Fibroblast of lung (primary cell): ENCODE results near the gene MICAL1. TPM values are rescaled to one million over a fixed set of nuclear protein-coding genes. Genes with fewer than 3 reads are reported as not detected.

Source experiments
- DNase-seq, 2 donors: peaks; one replicate each; pipeline versions ENCODE4 v3.0.0 to v3.0.0-alpha.2; 2010; ENCODE audit warnings: low read depth in 2 of 2
- H2AFZ ChIP-seq: 2 replicates; pipeline ENCODE4 v1.5.1; 2012; ENCODE audit warnings: low read length, control low read depth, inconsistent platforms
- H3K27ac ChIP-seq: 2 replicates; pipeline ENCODE4 v1.5.1; 2011; ENCODE audit warnings: low read length, control low read depth; ENCODE audit not compliant: insufficient read depth
- H3K27me3 ChIP-seq: 2 replicates; pipeline ENCODE4 v1.5.1; 2011; ENCODE audit warnings: mild to moderate bottlenecking, low read length; ENCODE audit not compliant: control insufficient read depth, insufficient read depth
- H3K36me3 ChIP-seq: 2 replicates; pipeline ENCODE4 v1.5.1; 2011; ENCODE audit warnings: low read length; ENCODE audit not compliant: control insufficient read depth, insufficient read depth
- H3K4me1 ChIP-seq: 2 replicates; pipeline ENCODE4 v1.5.1; 2011; ENCODE audit warnings: low read length; ENCODE audit not compliant: control insufficient read depth, insufficient read depth; ENCODE audit errors: extremely low read depth
- H3K4me2 ChIP-seq: 2 replicates; pipeline ENCODE4 v1.5.1; 2011; ENCODE audit warnings: low read length, control low read depth; ENCODE audit not compliant: insufficient read depth; ENCODE audit errors: extremely low read depth
- H3K4me3 ChIP-seq, 4 experiments: fragments of 200-600 bp in 1 of 4; sonication (generic) in 1 of 4; replicated peaks in 1 of 4; 2 replicates each; pipeline ENCODE4 v1.5.1; 2011 to 2016; ENCODE audit warnings: low read length in 4 of 4, low read depth in 3 of 4, mild to moderate bottlenecking in 3 of 4, control low read depth in 2 of 4, inconsistent platforms in 1 of 4, mixed read lengths in 1 of 4; ENCODE audit not compliant: insufficient read depth in 1 of 4; ENCODE audit errors: control extremely low read depth in 1 of 4
- H3K79me2 ChIP-seq: 2 replicates; pipeline ENCODE4 v1.5.1; 2012; ENCODE audit warnings: mild to moderate bottlenecking, low read length, inconsistent platforms; ENCODE audit not compliant: control insufficient read depth, insufficient read depth
- H3K9ac ChIP-seq: 2 replicates; pipeline ENCODE4 v1.5.1; 2011; ENCODE audit warnings: mild to moderate bottlenecking, low read length, control low read depth; ENCODE audit not compliant: insufficient read depth
- H3K9me3 ChIP-seq: 2 replicates; pipeline ENCODE4 v1.5.1; 2012; ENCODE audit warnings: low read depth, low read length; ENCODE audit not compliant: control insufficient read depth, insufficient read depth
- H4K20me1 ChIP-seq: 2 replicates; pipeline ENCODE4 v1.5.1; 2011; ENCODE audit warnings: low read length; ENCODE audit not compliant: control insufficient read depth, insufficient read depth; ENCODE audit errors: extremely low read depth
- EZH2 ChIP-seq: IDR thresholded peaks from 2 replicates; pipeline ENCODE4 v1.5.1; 2012; ENCODE audit warnings: low read length, control low read depth, mild to moderate bottlenecking; ENCODE audit errors: missing control alignments
- polyA plus RNA-seq, 2 donors: library from polyadenylated mRNA; depleted of rRNA in 1 of 2; stranded (reverse) in 1 of 2; unstranded in 1 of 2; fragments of >200 nt; gene quantifications; 2 replicates each; pipeline ENCODE4 v1.2.1, GENCODE V29; 2011 to 2012; ENCODE audit warnings: missing spikeins in 1 of 2
- total RNA-seq: library from RNA; depleted of rRNA; stranded (reverse); fragments of >200 nt; gene quantifications from 2 replicates; pipeline ENCODE4 v1.2.1, GENCODE V29; 2014
- TF ChIP-seq, protein P1 (sequence below), 2 donors: IDR thresholded peaks in 1 of 2; conservative IDR thresholded peaks in 1 of 2; 1 replicate in 1 of 2; 2 replicates in 1 of 2; pipeline ENCODE4 v1.5.1; 2011 to 2012; ENCODE audit warnings: low read length in 2 of 2, control low read depth in 1 of 2, inconsistent platforms in 1 of 2, low read depth in 1 of 2, mild to moderate bottlenecking in 1 of 2

MICAL1 gene
- total and polyA plus RNA-seq, 2 donors (not counting 1 experiment from before 2014, with no cell fraction given): 37.5 to 53.5 TPM

DNA sequence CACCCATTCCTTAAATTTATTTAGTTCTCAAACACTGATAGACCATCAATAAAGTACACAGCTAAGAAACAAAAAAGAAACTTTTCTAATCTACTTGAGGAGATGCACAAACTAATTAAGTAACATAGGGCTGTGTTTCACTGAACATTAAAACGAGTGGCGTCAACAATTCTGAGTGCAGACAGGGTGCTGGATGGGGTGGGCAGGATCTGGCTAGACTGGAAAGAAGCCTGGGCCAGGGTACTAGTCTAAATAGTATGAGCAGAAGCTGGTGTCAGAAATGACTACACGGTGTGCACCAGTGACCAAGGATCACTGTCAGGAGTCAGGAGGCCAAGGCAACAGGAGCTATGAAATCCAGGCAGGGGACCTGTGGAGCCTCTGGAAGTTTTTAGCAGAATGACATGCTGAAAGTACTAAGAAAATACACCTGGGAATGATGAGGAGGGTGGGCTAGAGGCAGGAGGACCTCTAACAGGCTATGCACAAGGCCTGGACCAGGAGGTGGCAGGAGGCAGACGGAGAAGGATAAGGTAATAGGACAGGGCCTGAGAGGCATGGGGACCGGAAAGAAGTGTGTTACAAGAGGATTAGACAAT lies 14.1 kb upstream of the MICAL1 start:
- DNase-seq: no peak
- Histone ChIP-seq H3K4me3 (no peak overlapping the region), H2AFZ (no peak overlapping the region), H3K36me3 (peaks cover 23% of the 10 kb centered on the region), H3K4me1 (no peaks in the 10 kb centered on the region), H3K4me2 (no peak overlapping the region), H3K9me3 (no peaks in the 10 kb centered on the region), H3K79me2 (no peaks in the 10 kb centered on the region), H3K9ac (no peak overlapping the region), H3K27me3 (no peaks in the 10 kb centered on the region), H3K27ac (no peak overlapping the region), H4K20me1 (no peaks in the 10 kb centered on the region)
- no peak for TF ChIP-seq EZH2
- TF ChIP-seq, protein P1, sequence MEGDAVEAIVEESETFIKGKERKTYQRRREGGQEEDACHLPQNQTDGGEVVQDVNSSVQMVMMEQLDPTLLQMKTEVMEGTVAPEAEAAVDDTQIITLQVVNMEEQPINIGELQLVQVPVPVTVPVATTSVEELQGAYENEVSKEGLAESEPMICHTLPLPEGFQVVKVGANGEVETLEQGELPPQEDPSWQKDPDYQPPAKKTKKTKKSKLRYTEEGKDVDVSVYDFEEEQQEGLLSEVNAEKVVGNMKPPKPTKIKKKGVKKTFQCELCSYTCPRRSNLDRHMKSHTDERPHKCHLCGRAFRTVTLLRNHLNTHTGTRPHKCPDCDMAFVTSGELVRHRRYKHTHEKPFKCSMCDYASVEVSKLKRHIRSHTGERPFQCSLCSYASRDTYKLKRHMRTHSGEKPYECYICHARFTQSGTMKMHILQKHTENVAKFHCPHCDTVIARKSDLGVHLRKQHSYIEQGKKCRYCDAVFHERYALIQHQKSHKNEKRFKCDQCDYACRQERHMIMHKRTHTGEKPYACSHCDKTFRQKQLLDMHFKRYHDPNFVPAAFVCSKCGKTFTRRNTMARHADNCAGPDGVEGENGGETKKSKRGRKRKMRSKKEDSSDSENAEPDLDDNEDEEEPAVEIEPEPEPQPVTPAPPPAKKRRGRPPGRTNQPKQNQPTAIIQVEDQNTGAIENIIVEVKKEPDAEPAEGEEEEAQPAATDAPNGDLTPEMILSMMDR (conservative IDR thresholded peaks at IDR 0.05 in 1 of 2, IDR thresholded peaks at IDR 0.05 in 1 of 2; ENCODE audit: low read depth in 1 of 2, low read length in 2 of 2): no peak

DNA sequence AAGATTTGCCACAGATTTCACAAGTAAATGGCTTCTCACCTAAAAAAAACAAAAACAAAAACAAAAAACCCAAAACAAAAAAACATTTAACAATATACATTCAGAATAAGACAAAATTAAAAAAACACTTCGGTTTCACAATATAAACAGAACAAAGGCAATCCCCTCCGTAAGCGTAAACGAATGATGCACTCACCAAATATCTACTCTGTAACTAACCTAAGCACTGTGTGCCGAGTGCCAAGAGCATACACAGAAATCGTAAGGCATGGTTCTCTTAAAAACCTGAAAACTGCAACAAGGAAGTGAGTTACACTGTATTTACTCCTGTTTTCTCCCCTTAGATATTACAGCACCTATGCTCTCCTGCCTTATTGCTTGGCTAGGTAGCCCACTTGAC lies 12.1 kb upstream of the MICAL1 start:
- Histone ChIP-seq H3K4me3 (no peak overlapping the region), H3K36me3 (peaks cover 17% of the 10 kb centered on the region), H3K4me1 (no peaks in the 10 kb centered on the region), H3K27ac (no peak overlapping the region), H3K4me2 (no peak overlapping the region), H3K79me2 (no peaks in the 10 kb centered on the region), H3K27me3 (no peaks in the 10 kb centered on the region), H3K9ac (no peak overlapping the region), H2AFZ (no peak overlapping the region), H3K9me3 (no peaks in the 10 kb centered on the region), H4K20me1 (no peaks in the 10 kb centered on the region)
- DNase-seq: no peak
- no peak for TF ChIP-seq EZH2
- TF ChIP-seq, protein P1 (conservative IDR thresholded peaks at IDR 0.05 in 1 of 2, IDR thresholded peaks at IDR 0.05 in 1 of 2; ENCODE audit: low read depth in 1 of 2, low read length in 2 of 2): no peak

DNA sequence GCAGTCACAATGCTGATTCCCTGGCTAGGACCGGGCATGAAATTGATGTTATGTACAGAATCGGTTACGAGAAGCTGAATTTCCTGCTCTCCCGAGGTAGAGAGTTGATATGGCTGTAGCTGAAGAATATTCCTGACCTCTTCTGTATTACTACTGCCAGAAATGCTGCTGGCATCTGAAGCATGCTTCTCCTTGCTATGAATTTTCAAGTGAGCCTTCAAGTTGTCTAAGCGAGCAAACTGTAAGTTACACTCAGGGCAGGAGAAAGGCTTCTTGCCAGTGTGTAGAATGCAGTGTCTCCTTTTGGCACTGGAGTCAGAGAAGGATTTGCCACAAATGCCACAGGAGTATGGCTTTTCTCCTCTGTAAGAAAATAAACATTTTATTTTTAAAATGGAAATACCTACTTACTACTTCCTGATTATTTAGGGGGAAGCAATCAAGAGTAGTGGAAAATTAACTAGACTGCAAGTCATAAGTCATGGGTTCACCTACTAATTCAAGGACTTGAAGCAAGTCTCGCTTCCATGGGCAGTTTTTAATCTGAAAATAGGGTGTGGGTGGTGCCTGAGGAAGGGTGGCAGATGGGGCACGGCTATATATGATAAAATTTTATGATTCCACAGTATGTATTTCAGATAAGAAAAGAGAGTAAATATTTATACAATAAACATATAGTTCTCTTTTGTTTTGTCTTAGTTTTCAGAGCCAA lies 10.8 kb upstream of the MICAL1 start:
- DNase-seq: no peak
- no peaks in the 10 kb centered on the region for H3K27me3 ChIP-seq
- no peaks in the 10 kb centered on the region for H4K20me1 ChIP-seq
- H2AFZ ChIP-seq: no peak overlapping the region
- TF ChIP-seq EZH2: no peak
- TF ChIP-seq, protein P1 (conservative IDR thresholded peaks at IDR 0.05 in 1 of 2, IDR thresholded peaks at IDR 0.05 in 1 of 2; ENCODE audit: low read depth in 1 of 2, low read length in 2 of 2): no peak
- no peak overlapping the region for H3K27ac ChIP-seq
- no peaks in the 10 kb centered on the region for H3K79me2 ChIP-seq
- peaks cover 14% of the 10 kb centered on the region for H3K36me3 ChIP-seq
- H3K9ac ChIP-seq: no peak overlapping the region
- H3K4me3 ChIP-seq: no peak overlapping the region
- H3K4me2 ChIP-seq: no peak overlapping the region
- H3K4me1 ChIP-seq: no peaks in the 10 kb centered on the region
- H3K9me3 ChIP-seq: no peaks in the 10 kb centered on the region
